DMS 273 treated with DMSO at 0.1 percent for 48 hours (cell line): Measurements from ENCODE around the gene NEO1.
"Not testable (repeated sequence)": the region's sequence is repeated elsewhere in the genome, so short reads cannot be mapped to it uniquely, and the experiment has no call there.

Experiments used
- DNase-seq: peaks from one replicate; lab custom pipeline; 2025; lab: John Stamatoyannopoulos, UW

NEO1 gene

GRCh38 chr15:73142802-73143762 lies 90.8 kb downstream of the NEO1 start:
- no peak for DNase-seq

DNA sequence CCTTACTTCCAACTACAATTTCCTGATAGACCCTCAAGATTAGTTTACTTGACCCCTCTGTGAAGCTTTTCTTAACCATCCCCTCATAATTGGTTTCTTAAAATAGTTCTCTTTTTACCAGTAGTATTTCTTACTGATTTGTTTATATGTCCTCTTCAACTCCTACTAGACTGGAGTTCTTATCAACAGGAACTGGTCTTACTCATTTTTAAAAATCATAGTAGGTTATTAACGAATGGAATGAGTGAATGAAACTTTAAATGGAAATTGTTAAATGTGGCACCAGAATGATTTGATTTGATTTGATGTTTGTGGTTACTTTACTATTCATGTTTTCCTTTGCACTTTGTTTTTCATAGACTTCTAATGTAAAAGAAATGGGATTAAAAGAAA lies 91.5 kb downstream of the NEO1 start:
- DNase-seq: no peak

GRCh38 chr15:73146419-73146818 lies 94.2 kb downstream of the NEO1 start:
- DNase-seq: no peak

GRCh38 chr15:73150831-73151230 lies 98.6 kb downstream of the NEO1 start:
- no peak for DNase-seq

- no peak for DNase-seq
These were observed 100.8 kb downstream of the NEO1 start for GRCh38 chr15:73153024-73153423.

DNA sequence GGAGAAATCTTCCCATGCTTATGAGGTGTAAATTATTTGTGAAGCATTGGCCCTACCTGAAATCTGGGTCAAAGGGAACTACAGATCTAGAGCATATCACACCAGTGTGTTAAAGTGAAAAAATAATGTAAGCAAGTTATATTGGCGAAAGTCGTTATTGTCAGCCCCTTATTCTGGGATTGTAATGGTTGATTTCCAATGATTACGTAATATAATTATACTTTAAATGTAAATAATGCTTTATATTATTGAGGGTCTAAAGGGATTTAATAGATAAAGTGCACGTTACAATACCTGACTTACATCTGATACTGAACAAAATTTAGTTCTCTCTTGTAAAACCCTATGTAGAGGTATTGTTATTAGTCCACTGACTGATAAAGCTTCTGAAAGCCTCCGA lies 101.2 kb downstream of the NEO1 start:
- DNase-seq: no peak

GRCh38 chr15:73156431-73157191 lies 104.3 kb downstream of the NEO1 start:
- no peak for DNase-seq

- DNase-seq: no peak
These were observed 109.3 kb downstream of the NEO1 start for GRCh38 chr15:73161546-73161945.

DNA sequence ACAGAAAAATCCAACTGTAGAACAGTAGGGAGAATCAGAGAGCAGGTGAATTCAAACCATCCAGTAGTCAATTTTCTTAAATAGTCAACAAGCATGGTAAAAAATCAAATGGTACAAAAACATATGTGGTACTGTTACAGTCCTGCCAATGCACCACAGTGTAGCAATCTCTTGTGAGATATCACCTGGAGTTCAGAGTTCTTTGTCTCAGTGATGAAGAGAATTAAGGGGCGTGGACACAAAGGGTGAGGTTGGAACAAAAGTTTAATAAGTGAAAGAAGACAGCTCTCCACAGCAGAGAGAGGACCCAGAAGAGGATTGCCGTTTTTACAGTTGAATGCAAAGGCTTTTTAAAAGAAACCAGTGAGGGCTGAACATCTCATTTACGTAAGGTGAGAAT lies 113.2 kb downstream of the NEO1 start:
- no peak for DNase-seq

GRCh38 chr15:73165844-73166243 lies 113.6 kb downstream of the NEO1 start:
- DNase-seq: no peak

DNA sequence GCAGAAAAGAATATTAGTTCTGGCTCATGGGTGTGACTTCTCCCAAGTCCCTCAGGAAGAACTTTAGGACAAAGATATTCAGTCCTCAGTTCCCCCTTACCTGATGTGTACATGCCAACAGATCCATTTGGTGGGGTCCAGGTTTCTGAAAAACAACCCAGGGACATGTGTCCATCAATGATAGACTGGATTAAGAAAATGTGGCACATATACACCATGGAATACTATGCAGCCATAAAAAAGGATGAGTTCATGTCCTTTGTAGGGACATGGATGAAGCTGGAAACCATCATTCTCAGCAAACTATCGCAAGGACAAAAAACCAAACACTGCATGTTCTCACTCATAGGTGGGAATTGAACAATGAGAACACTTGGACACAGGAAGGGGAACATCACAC lies 114.4 kb downstream of the NEO1 start:
- not testable (repeated sequence) for DNase-seq

GRCh38 chr15:73168487-73168886 lies 116.2 kb downstream of the NEO1 start:
- no peak for DNase-seq

GRCh38 chr15:73171711-73172110 lies 119.4 kb downstream of the NEO1 start:
- DNase-seq: no peak

- DNase-seq: no peak
These were observed 120.2 kb downstream of the NEO1 start for GRCh38 chr15:73172508-73172907.

DNA sequence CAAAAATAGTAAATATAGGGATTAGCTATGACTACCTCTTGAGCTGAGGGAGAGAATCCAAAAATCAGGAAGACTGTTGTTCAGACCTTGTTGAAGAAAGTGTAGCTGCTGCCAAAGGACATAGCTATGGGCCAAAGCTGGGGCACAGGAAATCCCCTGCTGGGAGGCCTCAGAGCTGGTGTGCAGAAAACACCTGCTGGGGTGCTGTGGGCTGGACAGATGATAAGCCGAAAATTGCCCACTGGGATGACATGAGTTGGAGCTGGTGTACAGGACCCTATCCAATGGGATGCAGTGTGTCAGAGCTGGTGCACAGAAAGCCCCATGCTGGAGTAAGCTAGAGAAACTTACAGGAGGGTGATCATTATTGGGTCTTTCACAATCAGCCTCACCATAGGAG lies 121.9 kb downstream of the NEO1 start:
- no peak for DNase-seq

- DNase-seq: no peak
These were observed 123.1 kb downstream of the NEO1 start for GRCh38 chr15:73175382-73175781.

DNA sequence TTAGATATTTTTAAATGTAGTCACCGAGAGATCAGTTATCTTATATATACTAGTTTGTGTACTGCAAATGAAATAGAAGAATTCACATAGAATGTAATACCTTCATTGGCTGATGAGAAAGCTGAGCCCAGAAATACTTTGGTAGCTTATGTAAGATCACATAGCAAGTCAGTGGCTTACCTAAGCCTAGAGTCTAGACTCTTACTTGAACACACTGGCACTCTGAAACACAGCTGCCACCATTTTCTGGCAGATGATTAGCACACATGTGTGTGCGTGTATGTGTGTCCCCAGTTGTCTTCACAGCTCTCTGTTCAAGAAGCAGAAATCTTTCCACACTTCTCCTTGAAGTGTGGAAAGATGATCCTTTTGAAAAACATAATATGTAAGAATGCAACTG lies 124.3 kb downstream of the NEO1 start:
- no peak for DNase-seq

DNA sequence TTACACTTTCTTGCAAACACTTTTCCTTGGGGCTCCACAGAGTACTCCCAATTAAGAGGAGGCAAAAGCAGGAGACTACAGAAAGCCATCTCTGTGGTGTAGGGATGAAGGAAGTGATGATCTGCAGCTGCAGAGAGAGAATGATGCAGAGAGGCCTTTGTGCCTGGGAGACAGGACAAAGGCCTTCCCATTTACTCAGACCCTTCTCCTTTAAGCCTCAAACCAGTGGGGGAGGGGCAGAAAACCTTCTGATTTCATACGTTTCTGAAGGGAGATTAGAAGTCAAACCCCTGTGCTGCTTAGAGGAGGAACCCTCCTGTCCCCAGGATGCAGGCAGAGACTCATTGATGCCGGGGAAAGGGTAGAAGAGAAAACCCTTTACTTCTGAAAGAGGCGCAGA lies 130.8 kb downstream of the NEO1 start:
- DNase-seq: no peak

DNA sequence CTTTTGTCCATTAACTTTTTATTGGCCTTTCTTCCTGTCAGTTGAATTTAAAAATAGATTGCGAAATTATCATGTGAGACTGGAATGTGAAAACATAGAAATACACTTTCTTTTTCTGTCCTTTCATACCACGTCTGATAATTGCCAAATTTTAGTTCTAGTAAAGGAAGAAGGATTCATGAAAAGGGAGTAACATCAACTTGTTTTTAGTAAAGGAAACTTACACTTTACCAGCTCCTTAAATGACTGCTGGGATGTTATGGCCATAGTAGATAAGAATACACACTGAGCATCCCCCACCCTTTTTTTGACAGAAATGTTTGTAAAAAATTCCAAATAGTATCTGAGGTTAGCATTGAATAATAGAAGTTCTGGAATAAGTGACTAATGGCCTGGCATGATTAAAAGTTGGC lies 137.9 kb downstream of the NEO1 start:
- DNase-seq: no peak

DNA sequence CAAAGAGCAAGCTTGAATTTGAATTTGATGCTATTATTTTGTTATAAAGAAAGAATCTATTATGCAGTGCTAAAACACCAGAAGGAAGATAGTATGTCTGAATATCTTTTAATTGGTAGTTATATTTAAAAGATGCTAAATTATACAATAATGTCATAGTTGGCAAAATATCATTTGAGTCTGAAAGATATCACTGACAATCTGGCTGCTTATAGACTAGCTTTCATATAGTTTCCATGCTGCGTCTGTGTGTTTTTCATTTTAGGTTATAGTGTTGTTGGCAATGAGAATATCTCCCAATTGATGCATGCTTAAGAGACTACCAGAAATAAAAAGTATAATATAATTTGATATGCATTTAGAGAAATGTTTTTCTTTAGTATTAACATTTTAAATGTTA lies 142.9 kb downstream of the NEO1 start:
- no peak for DNase-seq

DNA sequence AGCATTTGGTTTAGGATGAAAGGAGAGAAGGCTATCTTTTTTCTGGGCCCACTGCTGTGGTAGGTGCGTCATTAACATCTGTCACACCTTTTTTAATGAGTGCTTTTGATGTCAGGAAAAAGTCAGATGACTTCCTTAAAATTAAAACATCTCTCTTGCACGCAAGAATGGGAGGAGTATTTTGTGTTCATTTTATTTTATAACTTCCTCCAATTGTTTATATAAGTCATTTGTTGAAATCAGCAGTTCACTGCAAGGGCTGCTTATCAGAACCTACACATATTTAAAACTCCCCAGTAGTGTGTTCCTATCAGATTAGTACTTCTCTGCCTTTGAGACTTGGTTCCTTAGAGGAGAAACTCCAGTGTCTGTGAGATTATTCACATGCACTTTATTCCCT lies 143.8 kb downstream of the NEO1 start:
- DNase-seq: no peak

GRCh38 chr15:73200339-73200738 lies 148.1 kb downstream of the NEO1 start:
- no peak for DNase-seq

DNA sequence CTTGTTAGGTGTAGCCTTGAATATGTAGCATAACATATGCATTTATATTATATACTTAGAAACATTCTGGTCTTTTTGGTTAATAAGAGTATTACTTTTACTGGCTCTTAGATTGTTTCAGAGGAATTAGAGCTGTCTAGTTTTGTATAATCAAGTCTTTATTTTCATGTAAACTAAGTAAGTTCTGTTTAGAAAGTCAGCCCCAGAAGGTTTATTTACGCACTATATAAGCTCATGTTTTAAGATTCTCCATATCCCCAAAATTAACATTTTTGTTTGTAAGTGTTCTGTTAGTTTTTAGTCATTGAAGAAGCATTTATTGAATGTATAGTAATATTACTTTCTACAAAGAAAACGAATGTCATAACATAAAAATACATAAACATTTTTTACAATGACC lies 158.4 kb downstream of the NEO1 start:
- DNase-seq: no peak
